Lower leg skin (tissue), 3 donors: ENCODE results near the gene PSMA1.

Experiments
- POLR2A ChIP-seq, 2 donors: fragments of 450-650 bp; IDR thresholded peaks; one replicate each; pipeline ENCODE4 v1.6.1; 2016 to 2017; ENCODE audit warnings: antibody characterized with exemption in 2 of 2, mild to moderate bottlenecking in 1 of 2, moderate library complexity in 1 of 2
- TF ChIP-seq, protein P1 (sequence below), 3 donors: fragments of 450-650 bp; IDR thresholded peaks; one replicate each; pipeline ENCODE4 v1.5.1; 2016; ENCODE audit warnings: antibody characterized with exemption in 3 of 3, mild to moderate bottlenecking in 3 of 3, moderate library complexity in 2 of 3

DNA sequence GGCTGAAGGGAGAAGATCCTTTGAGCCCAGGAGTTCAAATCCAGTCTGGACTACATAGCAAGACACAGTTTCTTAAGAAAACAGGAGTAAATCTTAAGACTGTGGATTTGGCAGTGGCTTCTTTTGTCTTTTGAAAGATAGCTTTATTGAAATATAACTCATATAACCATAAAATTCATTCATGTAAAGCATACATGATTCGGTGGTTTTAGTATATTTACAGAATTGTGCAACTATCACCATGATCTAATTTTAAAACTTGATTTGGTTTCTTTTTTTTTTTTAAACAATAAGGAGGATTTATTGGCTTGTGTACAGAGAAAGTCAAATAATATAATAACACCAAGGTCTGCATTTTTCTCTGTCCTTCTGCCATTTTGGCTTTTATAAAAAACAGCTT lies 23.1 kb upstream of the PSMA1 start:
- TF ChIP-seq POLR2A (IDR thresholded peaks at IDR 0.05): no peak
- TF ChIP-seq, protein P1, sequence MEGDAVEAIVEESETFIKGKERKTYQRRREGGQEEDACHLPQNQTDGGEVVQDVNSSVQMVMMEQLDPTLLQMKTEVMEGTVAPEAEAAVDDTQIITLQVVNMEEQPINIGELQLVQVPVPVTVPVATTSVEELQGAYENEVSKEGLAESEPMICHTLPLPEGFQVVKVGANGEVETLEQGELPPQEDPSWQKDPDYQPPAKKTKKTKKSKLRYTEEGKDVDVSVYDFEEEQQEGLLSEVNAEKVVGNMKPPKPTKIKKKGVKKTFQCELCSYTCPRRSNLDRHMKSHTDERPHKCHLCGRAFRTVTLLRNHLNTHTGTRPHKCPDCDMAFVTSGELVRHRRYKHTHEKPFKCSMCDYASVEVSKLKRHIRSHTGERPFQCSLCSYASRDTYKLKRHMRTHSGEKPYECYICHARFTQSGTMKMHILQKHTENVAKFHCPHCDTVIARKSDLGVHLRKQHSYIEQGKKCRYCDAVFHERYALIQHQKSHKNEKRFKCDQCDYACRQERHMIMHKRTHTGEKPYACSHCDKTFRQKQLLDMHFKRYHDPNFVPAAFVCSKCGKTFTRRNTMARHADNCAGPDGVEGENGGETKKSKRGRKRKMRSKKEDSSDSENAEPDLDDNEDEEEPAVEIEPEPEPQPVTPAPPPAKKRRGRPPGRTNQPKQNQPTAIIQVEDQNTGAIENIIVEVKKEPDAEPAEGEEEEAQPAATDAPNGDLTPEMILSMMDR (IDR thresholded peaks at IDR 0.05): no peak
